ENCODE measurements around the gene EVA1A. TPM values are rescaled to one million over a fixed set of nuclear protein-coding genes. Genes with fewer than 3 reads are reported as not detected.

EVA1A gene
- polyA plus RNA-seq, 2 of the 4 experiments (the other 2 are of a cell fraction): 2.5 to 19.0 TPM

DNA sequence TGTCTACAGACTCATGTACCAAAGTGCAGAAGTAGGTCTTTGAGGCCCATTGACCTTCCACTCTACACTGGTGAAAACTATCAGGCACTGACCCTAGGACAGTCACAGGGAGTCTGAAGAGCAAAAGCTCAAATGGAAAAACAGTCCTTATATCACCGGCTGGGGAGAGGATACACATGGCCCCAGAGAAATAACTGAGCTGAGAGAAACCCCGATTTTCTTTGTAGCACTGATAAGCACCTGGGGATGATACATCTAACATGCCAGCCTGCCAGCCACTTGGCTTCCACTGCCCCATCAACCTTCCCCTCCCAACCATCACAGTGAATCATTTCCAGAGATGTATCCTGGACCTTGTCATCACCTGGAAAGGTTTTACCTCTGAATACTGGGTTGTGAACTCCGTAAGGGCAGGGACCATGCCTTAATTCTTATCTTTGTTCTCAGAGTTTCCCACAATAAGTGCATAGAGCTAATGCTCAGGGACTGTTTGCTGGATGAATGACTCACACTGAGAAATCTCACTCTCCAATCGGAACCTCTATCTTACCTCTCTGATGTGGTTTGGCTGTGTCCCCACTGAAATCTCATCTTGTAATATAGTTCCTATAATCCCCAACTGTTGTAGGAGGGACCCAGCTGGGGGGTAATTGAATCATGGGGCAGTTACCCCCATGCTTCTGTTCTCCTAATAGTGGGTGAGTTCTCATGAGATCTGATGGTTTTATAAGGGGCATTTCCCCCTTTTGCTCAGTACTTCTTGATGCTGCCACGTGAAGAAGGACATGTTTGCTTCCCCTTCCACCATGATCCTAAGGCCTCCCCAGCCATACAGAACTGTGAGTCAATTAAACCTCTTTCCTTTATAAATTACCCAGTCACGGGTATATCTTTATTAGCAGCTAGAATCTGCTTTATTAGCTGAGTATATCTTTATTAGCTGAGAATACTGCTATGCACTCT, 37.1 kb downstream of the EVA1A start (continued):
- TF ChIP-seq CHD4 (IDR thresholded peaks at IDR 0.05; ENCODE audit: borderline replicate concordance) (no peak), POLR2A (IDR thresholded peaks at IDR 0.05; ENCODE audit: low read length) (no peak), JUNB (IDR thresholded peaks at IDR 0.05) (peak; percentile 82; the same call in 1 of the 2 replicates), FOSL2 (IDR thresholded peaks at IDR 0.05) (peak; percentile 65), FOSL2 (CRISPR knock-in tag; IDR thresholded peaks at IDR 0.05) (0 out of 2 replicates have a peak, but pooled peaks have one; percentile 22), GATA3 (IDR thresholded peaks at IDR 0.05; ENCODE audit: borderline replicate concordance) (peak; percentile 31; the same call in 1 of the 2 replicates), NFE2L2 (conservative IDR thresholded peaks at IDR 0.05; ENCODE audit: low read length) (no peak), EP300 (IDR thresholded peaks at IDR 0.05) (peak in 1 of 2 experiments; percentile 74; a peak in 1 of 5 replicates), PHF8 (IDR thresholded peaks at IDR 0.05; ENCODE audit: borderline replicate concordance, low read depth) (no peak), JUN (IDR thresholded peaks at IDR 0.05) (peak in 1 of 2 experiments; percentile 75; a peak in 2 of 5 replicates), TP53 (CRISPR knock-in tag; IDR thresholded peaks at IDR 0.05) (no peak)
- TF ChIP-seq, protein P1, sequence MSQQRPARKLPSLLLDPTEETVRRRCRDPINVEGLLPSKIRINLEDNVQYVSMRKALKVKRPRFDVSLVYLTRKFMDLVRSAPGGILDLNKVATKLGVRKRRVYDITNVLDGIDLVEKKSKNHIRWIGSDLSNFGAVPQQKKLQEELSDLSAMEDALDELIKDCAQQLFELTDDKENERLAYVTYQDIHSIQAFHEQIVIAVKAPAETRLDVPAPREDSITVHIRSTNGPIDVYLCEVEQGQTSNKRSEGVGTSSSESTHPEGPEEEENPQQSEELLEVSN (IDR thresholded peaks at IDR 0.05; ENCODE audit: borderline replicate concordance, low read depth): no peak
- TF ChIP-seq, protein P2, sequence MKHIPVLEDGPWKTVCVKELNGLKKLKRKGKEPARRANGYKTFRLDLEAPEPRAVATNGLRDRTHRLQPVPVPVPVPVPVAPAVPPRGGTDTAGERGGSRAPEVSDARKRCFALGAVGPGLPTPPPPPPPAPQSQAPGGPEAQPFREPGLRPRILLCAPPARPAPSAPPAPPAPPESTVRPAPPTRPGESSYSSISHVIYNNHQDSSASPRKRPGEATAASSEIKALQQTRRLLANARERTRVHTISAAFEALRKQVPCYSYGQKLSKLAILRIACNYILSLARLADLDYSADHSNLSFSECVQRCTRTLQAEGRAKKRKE (CRISPR knock-in tag; IDR thresholded peaks at IDR 0.05; ENCODE audit: low read depth): no peak

DNA sequence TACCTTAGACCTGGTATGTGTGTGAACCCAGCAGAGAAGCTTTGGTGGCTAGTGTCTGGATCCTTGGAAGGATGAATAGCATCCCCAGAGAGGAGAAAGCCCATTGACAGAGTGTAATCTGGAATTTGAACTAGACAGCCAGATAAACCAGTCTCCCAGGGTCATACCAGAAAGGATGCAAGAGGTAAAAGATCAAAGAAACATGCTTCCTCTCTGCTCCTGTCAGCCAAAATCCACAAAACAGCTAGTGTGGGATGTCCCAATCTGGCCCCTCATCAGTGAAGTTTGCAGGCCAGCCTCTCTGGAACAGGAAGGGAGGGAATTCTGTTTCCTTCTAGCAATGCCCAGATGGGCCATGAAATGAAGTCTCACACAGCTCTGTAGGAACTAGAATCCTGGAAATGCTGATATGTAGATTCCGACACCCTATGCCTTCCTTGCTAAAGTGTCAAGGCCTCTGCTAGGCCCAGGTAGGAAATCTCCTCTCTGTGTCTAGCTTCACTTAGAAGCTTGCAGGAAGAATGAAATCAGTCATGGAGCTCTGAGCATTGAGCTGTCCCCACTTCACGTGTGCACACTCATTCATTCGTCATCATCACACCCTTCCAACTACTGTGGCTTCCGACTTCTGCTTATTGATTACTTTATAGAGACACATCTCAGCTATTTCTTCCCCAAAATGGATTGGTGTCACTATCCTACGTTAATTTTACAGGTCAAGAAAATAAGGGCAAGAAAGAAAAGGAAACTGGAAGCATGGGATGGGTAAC, 38.0 kb downstream of the EVA1A start:
- ChIA-PET POLR2A (no interaction called here), CTCF (interaction anchor here (0.5 to 2.3 kb wide), 4 partner anchors 20 to 1937 kb away, joined by 3 to 12 read pairs (median 3); no protein-coding TSS in a partner anchor)
- no peak for TF ChIP-seq FOSL2 (IDR thresholded peaks at IDR 0.05)
- no peak for TF ChIP-seq FOSL2 (CRISPR knock-in tag; IDR thresholded peaks at IDR 0.05)
- no peak for TF ChIP-seq FOXS1 (CRISPR knock-in tag; IDR thresholded peaks at IDR 0.05)
- TF ChIP-seq ZNF302 (CRISPR knock-in tag; IDR thresholded peaks at IDR 0.05): no peak
- no peak for TF ChIP-seq POLR2AphosphoS2 (conservative IDR thresholded peaks at IDR 0.05; ENCODE audit: low read length)
- TF ChIP-seq HDAC2 (IDR thresholded peaks at IDR 0.05): no peak
- no peak for TF ChIP-seq MAFK (IDR thresholded peaks at IDR 0.05; ENCODE audit: partially characterized antibody)
- DNase-seq (ENCODE audit: low read depth in 1 of 2, low spot score in 1 of 2): no peak
- H3K9me3 ChIP-seq: no peaks in the 10 kb centered on the region
- H3K4me2 ChIP-seq: peak overlapping the region; percentile 53
- no peak for FAIRE-seq
- H3K4me3 ChIP-seq: no peak overlapping the region
- no peak; a peak in 1 of 6 replicates for ATAC-seq
- peak overlapping the region; percentile 30 to 76; a peak in 4 of 6 replicates for H3K27ac ChIP-seq
- peaks cover 49% of the 10 kb centered on the region for H3K4me1 ChIP-seq
- WGBS (ENCODE audit: missing lambda C conversion rate): 51% methylated on average over 5 of the region's 5 CpGs

DNA sequence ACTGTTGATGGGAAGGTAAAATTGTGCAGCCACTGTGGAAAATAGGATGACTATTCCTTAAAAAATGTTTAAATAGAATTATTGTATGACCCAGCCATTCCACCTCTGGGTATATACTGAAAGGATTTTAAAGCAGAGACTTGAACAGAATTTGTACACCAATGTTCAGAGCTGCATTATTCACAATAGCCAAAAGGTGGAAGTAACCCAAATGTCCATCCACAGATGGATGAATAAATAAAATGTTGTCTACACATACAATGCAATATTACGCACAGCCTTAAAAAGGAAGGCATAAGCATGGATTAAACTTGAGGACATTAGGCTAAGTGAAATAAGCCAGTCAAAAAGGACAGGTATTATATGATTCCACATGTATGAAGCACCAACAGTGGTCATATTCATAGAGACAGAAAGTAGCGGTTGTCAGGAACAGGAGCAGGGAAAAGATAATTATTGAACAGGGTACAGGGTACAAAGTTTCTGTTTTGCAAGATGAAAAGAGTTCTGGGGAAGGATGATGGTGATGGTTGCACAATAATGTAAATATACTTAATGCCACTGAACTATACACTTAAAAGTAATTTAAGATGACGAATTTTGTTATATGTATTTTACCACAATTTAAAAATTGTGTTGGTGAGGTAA, 39.4 kb downstream of the EVA1A start:
- 0 out of 3 replicates have a peak overlapping the region, but pooled peaks have one; percentile 4 for H3K4me2 ChIP-seq
- H3K4me3 ChIP-seq: no peak overlapping the region
- 55% methylated on average over 3 of the region's 3 CpGs for WGBS (ENCODE audit: missing lambda C conversion rate)
- no peaks in the 10 kb centered on the region for H3K9me3 ChIP-seq
- no peak overlapping the region for H3K27ac ChIP-seq
- ChIA-PET CTCF (interaction anchor here (1.0 kb wide), 1 partner anchor 49 kb away, joined by 4 read pairs; no protein-coding TSS in a partner anchor), POLR2A (no interaction called here)
- ATAC-seq (no peak), FAIRE-seq (no peak), DNase-seq (ENCODE audit: low read depth in 1 of 2, low spot score in 1 of 2) (no peak)
- H3K4me1 ChIP-seq: peaks cover 35% of the 10 kb centered on the region
- peak in 1 of 2 experiments; percentile 24; a peak in 1 of 4 replicates for TF ChIP-seq CEBPB (IDR thresholded peaks at IDR 0.05)
- no peak for TF ChIP-seq POLR2A (IDR thresholded peaks at IDR 0.05; ENCODE audit: low read length)
